GM19328 (cell line): ENCODE data around the gene PCDHB15.
"Not testable (repeated sequence)": the region's sequence is repeated elsewhere in the genome, so short reads cannot be mapped to it uniquely, and the experiment has no call there.

ENCODE experiments used
- ATAC-seq: cut with Tn5 transposase; IDR thresholded peaks from one replicate; pipeline ENCODE4 v1.9.1; 2021; ENCODE audit warnings: mild to moderate bottlenecking, moderate library complexity; ENCODE audit not compliant: unreplicated experiment

PCDHB15 gene

DNA sequence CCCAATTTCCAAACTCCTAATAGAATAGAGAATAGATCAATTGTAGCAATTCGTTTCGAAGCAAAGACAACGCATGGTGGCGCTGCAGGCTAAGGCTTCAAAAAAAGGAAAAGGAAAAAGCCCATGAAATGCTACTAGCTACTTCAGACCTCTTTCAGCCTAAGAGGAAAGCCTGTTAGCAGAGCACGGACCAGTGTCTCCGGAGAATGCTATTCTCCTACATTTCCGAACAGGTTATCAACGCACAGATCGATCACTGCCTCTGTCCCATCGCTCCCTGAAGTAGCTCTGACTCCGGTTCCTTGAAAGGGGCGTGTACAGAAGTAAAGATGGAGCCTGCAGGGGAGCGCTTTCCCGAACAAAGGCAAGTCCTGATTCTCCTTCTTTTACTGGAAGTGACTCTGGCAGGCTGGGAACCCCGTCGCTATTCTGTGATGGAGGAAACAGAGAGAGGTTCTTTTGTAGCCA is at the start of gene PCDHB15:
Gene PCDHB15 (plus strand): TSS at position 146 of the 468 bp plus-strand sequence. CDS start 184 bp downstream, at position 330.
- no peak for ATAC-seq

DNA sequence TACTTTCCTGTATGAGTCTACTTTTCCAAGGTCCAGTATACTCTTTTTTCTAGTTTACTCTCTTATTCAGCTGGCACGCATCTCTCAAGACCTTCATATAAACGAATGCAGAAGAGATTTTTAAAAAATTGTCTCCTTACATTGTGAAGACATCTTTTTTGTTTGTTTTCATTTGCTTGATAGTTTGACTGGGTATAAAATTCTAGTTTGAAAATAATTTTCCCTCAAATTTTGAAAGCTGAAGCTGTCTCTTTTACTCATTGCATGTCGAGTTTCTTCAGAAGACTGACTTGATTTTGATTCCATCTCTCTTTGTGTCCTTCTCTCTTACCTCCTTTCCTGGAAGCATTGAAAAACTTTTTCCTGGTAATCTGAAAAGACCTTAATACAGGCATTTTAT is 48.8 kb upstream of the PCDHB15 start:
- no peak for ATAC-seq

DNA sequence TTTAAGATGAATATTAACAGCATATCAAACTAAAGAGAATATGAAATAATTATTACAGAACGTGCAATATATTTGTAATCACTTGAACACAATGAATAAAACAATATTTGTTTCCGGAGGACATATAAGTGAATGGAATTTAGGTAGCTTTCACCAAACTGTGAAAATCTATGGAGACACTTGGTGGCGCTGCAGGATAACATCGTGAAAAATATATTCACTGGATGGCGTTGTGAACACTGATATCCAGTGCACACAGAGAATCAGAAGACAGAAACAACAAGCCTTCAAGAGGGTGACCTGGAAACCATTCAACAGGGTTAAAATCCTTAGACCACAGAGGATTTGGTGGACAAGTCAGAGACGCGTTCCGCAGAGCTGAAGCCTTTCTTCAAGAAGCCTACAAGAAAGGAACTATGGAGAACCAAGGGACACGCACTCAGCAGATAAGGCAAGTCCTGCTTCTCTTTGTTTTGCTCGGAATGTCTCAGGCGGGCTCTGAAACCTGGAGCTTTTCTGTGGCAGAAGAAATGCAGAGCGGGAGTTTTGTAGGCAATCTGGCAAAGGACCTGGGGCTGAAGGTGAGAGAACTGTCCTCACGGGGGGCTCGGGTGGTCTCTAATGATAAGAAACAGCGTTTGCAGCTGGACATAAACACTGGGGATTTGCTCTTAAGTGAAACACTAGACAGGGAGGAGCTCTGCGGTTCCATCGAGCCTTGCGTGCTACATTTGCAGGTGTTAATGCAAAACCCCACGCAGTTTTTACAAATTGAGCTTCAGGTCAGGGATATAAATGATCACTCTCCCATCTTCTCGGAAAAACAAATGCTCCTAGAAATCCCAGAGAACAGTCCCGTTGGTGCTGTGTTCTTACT is 45.6 kb upstream of the PCDHB15 start, which contains the start of gene PCDHB11:
Gene PCDHB11 (plus strand): TSS at position 269 of the 877 bp plus-strand sequence. CDS start 148 bp downstream, at position 417.
- ATAC-seq: no peak

DNA sequence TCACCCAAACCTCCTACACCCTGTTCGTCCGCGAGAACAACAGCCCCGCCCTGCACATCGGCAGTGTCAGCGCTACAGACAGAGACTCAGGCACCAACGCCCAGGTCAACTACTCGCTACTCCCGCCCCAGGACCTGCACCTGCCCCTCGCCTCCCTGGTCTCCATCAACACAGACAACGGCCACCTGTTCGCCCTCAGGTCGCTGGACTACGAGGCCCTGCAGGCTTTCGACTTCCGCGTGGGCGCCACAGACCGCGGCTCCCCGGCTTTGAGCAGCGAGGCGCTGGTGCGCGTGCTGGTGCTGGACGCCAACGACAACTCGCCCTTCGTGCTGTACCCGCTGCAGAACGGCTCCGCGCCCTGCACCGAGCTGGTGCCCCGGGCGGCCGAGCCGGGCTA is 44.1 kb upstream of the PCDHB15 start:
- not testable (repeated sequence) for ATAC-seq

DNA sequence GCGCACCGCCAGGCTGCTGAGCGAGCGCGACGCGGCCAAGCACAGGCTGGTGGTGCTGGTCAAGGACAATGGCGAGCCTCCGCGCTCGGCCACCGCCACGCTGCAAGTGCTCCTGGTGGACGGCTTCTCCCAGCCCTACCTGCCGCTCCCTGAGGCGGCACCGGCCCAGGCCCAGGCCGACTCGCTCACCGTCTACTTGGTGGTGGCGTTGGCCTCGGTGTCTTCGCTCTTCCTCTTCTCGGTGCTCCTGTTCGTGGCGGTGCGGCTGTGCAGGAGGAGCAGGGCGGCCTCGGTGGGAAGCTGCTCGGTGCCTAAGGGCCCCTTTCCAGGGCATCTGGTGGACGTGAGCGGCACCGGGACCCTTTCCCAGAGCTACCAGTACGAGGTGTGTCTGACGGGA is 43.5 kb upstream of the PCDHB15 start:
- ATAC-seq: not testable (repeated sequence)

DNA sequence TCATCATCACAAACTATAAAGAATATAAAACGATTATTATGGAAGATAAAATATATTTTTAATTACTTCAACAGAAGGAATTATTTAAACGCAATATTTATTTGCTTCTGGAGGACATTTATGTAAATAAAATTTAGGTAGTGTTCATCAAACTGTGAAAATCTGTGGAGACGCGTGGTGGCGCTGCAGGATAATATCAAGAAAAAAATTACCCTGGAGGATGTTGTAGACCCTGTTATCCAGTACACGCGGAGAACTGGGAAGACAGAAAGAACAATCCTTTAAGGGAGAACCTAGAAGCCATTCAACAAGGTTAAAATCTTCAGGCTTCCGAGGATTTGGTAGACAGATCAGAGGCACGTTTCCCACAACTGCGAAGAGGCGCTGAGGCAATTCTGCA is 36.7 kb upstream of the PCDHB15 start, which contains the start of gene PCDHB12:
Gene PCDHB12 (plus strand): TSS at position 242 of the 400 bp plus-strand sequence. CDS start 189 bp downstream, outside the sequence.
- ATAC-seq: no peak

DNA sequence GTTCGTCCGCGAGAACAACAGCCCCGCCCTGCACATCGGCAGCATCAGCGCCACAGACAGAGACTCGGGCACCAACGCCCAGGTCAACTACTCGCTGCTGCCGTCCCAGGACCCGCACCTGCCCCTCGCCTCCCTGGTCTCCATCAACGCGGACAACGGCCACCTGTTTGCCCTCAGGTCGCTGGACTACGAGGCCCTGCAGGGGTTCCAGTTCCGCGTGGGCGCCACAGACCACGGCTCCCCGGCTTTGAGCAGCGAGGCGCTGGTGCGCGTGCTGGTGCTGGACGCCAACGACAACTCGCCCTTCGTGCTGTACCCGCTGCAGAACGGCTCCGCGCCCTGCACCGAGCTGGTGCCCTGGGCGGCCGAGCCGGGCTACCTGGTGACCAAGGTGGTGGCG is 34.9 kb upstream of the PCDHB15 start:
- ATAC-seq: not testable (repeated sequence)

DNA sequence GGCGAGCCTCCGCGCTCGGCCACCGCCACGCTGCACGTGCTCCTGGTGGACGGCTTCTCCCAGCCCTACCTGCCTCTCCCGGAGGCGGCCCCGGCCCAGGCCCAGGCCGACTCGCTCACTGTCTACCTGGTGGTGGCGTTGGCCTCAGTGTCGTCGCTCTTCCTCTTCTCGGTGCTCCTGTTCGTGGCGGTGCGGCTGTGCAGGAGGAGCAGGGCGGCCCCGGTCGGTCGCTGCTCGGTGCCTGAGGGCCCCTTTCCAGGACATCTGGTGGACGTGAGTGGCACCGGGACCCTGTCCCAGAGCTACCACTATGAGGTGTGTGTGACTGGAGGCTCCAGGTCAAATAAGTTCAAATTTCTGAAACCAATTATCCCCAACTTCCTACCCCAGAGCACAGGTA is 34.3 kb upstream of the PCDHB15 start:
- not testable (repeated sequence) for ATAC-seq

DNA sequence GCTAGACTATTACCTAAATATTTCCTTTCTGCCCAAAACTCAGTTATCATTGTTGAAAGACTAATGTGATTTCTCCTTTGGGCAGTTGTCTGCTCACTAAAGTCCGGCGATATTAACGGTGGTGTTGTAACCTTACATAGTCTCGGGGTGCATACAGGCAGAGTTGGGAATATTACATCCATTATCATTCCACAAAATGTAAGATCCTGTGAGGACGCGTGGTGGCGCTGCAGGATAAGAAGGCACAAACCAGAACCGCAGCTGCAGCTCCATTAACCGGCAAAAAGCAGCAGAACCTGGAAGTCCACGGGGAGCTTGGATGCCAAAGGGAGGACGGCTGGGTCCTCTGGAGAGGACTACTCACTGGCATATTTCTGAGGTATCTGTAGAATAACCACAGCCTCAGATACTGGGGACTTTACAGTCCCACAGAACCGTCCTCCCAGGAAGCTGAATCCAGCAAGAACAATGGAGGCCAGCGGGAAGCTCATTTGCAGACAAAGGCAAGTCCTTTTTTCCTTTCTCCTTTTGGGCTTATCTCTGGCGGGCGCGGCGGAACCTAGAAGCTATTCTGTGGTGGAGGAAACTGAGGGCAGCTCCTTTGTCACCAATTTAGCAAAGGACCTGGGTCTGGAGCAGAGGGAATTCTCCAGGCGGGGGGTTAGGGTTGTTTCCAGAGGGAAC is 31.4 kb upstream of the PCDHB15 start, which contains the start of gene PCDHB13:
Gene PCDHB13 (plus strand): TSS at position 264 of the 684 bp plus-strand sequence. CDS start 205 bp downstream, at position 469.
- ATAC-seq: not testable (repeated sequence)

DNA sequence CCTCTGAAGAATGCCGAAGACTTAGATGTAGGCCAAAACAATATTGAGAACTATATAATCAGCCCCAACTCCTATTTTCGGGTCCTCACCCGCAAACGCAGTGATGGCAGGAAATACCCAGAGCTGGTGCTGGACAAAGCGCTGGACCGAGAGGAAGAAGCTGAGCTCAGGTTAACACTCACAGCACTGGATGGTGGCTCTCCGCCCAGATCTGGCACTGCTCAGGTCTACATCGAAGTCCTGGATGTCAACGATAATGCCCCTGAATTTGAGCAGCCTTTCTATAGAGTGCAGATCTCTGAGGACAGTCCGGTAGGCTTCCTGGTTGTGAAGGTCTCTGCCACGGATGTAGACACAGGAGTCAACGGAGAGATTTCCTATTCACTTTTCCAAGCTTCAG is 30.6 kb upstream of the PCDHB15 start:
- ATAC-seq: not testable (repeated sequence)

DNA sequence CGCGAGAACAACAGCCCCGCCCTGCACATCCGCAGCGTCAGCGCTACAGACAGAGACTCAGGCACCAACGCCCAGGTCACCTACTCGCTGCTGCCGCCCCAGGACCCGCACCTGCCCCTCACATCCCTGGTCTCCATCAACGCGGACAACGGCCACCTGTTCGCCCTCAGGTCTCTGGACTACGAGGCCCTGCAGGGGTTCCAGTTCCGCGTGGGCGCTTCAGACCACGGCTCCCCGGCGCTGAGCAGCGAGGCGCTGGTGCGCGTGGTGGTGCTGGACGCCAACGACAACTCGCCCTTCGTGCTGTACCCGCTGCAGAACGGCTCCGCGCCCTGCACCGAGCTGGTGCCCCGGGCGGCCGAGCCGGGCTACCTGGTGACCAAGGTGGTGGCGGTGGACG is 29.7 kb upstream of the PCDHB15 start:
- ATAC-seq: not testable (repeated sequence)

DNA sequence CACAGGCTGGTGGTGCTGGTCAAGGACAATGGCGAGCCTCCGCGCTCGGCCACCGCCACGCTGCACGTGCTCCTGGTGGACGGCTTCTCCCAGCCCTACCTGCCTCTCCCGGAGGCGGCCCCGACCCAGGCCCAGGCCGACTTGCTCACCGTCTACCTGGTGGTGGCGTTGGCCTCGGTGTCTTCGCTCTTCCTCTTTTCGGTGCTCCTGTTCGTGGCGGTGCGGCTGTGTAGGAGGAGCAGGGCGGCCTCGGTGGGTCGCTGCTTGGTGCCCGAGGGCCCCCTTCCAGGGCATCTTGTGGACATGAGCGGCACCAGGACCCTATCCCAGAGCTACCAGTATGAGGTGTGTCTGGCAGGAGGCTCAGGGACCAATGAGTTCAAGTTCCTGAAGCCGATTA is 29.2 kb upstream of the PCDHB15 start:
- ATAC-seq: not testable (repeated sequence)

DNA sequence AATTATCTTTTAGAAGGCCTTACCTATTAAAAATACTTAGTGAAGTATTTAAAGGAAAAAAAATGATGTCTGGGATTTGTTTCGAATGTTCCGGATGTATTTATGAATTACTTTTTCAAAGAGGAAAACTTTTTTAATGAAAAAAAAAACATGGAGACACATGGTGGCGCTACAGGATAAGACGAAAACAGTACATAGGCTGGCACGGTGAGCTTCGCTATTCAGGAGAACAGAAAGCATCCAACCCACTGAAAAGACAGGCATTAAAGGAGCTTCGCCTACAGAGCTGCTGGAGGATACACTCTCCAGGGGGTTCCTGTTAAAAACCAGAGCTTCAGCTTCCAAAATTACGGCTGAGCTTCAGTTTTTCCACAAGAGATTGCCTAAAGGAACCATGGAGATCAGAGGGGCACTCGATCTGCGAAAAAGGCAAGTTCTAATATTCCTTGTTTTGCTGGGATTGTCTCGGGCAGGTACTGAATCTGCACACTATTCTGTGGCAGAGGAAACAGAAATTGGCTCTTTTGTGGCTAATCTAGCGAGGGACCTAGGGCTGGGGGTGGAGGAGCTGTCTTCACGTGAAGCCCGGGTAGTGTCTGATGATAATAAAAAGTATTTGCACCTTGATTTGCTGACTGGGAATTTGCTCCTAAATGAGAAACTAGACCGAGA is 21.9 kb upstream of the PCDHB15 start, which contains the start of gene PCDHB14:
Gene PCDHB14 (plus strand): TSS at position 232 of the 672 bp plus-strand sequence. CDS start 163 bp downstream, at position 395.
- no peak for ATAC-seq

DNA sequence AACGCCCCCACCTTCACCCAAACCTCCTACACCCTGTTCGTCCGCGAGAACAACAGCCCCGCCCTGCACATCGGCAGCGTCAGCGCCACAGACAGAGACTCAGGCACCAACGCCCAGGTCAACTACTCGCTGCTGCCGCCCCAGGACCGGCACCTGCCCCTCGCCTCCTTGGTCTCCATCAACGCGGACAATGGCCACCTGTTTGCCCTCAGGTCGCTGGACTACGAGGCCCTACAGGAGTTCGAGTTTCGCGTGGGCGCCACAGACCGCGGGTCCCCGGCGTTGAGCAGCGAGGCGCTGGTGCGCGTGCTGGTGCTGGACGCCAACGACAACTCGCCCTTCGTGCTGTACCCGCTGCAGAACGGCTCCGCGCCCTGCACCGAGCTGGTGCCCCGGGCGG is 20.4 kb upstream of the PCDHB15 start:
- not testable (repeated sequence) for ATAC-seq

DNA sequence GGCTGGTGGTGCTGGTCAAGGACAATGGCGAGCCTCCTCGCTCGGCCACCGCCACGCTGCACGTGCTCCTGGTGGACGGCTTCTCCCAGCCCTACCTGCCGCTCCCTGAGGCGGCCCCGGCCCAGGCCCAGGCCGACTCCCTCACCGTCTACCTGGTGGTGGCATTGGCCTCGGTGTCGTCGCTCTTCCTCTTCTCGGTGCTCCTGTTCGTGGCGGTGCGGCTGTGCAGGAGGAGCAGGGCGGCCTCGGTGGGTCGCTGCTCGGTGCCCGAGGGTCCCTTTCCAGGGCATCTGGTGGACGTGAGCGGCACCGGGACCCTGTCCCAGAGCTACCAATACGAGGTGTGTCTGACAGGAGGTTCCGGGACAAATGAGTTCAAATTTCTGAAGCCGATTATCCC is 19.8 kb upstream of the PCDHB15 start:
- not testable (repeated sequence) for ATAC-seq

DNA sequence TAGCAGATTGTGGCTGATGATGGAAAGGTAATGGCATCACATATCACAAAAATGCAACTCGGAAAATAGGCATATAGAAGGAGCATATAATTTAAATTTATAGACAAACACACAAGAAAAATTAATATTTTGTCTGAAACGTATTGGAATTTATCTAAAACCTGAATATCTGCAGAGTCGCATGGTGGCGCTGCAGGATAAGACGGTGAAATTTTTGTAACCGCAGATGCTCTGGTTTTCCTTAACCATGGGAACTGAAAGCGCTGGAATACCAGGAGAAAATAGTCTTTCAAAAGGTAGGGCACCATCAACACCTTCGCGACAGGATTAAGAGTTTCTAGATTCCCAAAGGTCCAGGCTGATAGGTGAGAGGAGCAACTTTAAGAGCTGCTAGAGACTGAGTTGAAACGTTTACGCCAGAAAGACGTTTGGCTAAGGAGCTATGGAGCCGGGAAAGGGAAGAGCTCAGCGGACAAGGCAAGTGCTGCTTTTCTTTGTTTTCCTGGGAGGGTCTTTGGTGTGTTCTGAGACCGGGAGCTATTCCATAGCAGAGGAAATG is 11.0 kb upstream of the PCDHB15 start:
- ATAC-seq: no peak

DNA sequence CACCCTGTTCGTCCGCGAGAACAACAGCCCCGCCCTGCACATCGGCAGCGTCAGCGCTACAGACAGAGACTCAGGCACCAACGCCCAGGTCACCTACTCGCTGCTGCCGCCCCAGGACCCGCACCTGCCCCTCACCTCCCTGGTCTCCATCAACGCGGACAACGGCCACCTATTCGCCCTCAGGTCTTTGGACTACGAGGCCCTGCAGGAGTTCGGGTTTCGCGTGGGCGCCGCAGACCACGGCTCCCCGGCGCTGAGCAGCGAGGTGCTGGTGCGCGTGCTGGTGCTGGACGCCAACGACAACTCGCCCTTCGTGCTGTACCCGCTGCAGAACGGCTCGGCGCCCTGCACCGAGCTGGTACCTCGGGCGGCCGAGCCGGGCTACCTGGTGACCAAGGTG is 9.3 kb upstream of the PCDHB15 start:
- not testable (repeated sequence) for ATAC-seq

DNA sequence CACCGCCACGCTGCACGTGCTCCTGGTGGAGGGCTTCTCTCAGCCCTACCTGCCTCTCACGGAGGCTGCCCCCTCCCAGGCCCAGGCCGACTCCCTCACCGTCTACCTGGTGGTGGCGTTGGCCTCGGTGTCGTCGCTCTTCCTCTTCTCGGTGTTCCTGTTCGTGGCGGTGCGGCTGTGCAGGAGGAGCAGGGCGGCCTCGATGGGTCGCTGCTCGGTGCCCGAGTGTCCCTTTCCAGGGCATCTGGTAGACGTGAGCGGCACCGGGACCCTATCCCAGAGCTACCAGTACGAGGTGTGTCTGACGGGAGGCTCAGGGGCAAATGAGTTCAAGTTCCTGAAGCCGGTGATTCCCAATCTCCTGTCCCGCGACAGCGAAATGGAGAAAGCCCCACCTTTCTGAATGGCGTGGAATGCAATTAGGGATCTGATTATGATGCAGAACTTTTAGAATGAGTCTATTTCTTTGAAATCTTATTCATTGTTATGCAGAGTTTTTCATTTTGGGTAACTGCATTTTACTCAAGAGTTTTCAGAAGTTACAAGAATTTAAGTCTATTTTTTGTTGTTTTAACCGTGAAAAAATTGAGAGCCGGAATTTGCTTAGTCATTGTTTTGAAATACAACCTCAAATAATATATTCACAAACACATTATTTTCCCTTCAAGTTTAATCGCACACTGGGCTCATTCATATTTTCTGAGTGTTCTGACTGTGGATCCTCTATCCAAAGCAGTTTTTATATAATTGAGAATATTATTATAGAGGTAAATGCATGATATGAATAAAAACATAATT is 8.5 kb upstream of the PCDHB15 start:
- ATAC-seq: no peak

DNA sequence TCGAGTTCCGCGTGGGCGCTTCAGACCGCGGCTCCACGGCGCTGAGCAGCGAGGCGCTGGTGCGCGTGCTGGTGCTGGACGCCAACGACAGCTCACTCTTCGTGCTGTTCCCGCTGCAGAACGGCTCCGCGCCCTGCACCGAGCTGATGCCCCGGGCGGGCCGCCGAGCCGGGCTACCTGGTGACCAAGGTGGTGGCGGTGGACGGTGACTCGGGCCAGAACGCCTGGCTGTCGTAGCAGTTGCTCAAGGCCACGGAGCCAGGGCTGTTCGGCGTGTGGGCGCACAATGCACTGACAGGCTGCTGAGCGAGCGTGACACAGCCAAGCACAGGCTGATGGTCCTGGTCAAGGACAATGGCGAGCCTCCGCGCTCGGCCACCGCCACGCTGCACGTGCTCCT is 3.7 kb upstream of the PCDHB15 start:
- no peak for ATAC-seq

DNA sequence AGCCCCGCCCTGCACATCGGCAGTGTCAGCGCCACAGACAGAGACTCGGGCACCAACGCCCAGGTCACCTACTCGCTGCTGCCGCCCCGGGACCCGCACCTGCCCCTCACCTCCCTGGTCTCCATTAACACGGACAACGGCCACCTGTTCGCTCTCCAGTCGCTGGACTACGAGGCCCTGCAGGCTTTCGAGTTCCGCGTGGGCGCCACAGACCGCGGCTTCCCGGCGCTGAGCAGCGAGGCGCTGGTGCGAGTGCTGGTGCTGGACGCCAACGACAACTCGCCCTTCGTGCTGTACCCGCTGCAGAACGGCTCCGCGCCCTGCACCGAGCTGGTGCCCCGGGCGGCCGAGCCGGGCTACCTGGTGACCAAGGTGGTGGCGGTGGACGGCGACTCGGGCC is 1.8 kb downstream of the PCDHB15 start:
- ATAC-seq: not testable (repeated sequence)
